ENCODE measurements around the gene ACER2. TPM values are rescaled to one million over a fixed set of nuclear protein-coding genes. Genes with fewer than 3 reads are reported as not detected.

Gene ACER2
- total and polyA plus RNA-seq, 10 of the 15 experiments (the other 5 are each of a cell fraction or from before 2014, with no cell fraction given): 0.07 to 3.1 (median 2.2) TPM

DNA sequence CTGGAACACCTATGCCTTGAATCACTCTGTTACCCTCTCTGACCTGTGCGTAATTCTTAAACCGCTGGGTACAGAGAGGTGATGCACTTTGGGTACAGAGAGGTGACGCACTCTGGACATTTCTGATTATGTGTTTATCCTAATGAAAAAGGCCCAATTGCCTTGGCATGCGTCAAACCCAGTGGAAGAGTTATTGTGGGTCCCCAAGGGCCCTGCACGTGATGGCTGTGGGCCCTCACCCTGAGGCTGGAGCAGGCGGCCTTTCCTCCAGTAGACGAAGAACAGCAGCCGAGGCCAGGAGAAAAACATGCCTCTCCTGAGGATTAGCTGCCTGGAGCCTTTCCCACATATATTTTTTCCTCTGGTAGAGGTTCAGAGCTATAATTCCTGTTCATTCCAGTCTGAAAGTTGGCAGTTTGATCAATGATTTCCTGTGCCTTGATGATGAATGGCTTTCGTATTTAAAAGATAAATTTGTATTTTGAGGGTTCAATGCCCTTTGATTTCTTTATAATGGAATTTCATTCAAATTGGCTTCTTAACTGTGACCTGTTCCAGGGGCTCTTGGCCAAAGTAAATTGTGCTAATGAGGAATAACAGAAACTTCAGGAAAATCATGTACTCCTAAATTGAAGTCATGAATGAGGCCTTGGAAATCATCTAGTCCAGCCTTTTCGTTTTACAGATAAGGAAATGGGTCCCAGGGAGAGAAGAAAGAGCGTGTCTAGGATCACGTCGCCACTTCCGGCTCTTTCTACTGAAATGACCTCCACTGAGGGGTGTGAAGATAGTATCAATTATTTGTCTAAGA, 22.8 kb downstream of the ACER2 start (continued):
- TF ChIP-seq TARDBP (IDR thresholded peaks at IDR 0.05; ENCODE audit: borderline replicate concordance) (no peak), NFIC (IDR thresholded peaks at IDR 0.05; ENCODE audit: low read depth, low read length) (no peak), YY1 (IDR thresholded peaks at IDR 0.05; ENCODE audit: low read depth, low read length) (no peak), POLR2A (IDR thresholded peaks at IDR 0.05; ENCODE audit: low read depth, low read length) (no peak), NR2C1 (IDR thresholded peaks at IDR 0.05) (no peak), EP300 (IDR thresholded peaks at IDR 0.05; ENCODE audit: borderline replicate concordance in 1 of 2, control insufficient read depth in 1 of 2, low read depth in 2 of 2, low read length in 2 of 2) (no peak), STAT1 (conservative IDR thresholded peaks at IDR 0.05) (no peak), SIN3A (IDR thresholded peaks at IDR 0.05; ENCODE audit: low read depth, low read length) (no peak)
- TF ChIP-seq, protein P1, sequence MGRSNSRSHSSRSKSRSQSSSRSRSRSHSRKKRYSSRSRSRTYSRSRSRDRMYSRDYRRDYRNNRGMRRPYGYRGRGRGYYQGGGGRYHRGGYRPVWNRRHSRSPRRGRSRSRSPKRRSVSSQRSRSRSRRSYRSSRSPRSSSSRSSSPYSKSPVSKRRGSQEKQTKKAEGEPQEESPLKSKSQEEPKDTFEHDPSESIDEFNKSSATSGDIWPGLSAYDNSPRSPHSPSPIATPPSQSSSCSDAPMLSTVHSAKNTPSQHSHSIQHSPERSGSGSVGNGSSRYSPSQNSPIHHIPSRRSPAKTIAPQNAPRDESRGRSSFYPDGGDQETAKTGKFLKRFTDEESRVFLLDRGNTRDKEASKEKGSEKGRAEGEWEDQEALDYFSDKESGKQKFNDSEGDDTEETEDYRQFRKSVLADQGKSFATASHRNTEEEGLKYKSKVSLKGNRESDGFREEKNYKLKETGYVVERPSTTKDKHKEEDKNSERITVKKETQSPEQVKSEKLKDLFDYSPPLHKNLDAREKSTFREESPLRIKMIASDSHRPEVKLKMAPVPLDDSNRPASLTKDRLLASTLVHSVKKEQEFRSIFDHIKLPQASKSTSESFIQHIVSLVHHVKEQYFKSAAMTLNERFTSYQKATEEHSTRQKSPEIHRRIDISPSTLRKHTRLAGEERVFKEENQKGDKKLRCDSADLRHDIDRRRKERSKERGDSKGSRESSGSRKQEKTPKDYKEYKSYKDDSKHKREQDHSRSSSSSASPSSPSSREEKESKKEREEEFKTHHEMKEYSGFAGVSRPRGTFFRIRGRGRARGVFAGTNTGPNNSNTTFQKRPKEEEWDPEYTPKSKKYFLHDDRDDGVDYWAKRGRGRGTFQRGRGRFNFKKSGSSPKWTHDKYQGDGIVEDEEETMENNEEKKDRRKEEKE (IDR thresholded peaks at IDR 0.05): no peak

DNA sequence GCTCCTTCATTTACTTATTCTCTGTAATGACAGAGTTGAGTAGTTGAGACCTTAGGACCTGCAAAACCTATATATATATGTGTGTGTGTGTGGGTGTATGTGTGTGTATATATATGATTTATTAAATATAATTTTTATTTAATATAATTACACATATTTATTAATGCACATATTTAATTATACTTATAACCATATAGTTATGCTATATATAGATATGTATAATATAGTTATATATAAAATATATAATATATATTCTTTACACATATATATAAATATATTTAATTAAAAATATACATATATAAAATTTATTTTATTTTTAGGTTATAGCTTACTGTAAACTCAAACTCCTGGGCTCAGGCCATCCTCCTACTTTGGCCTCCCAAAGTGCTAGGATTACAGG, 23.7 kb downstream of the ACER2 start:
- ATAC-seq (no peak), DNase-seq (ENCODE audit: low read depth, low spot score) (no peak), FAIRE-seq (no peak)
- Histone ChIP-seq H3K4me2 (ENCODE audit: control insufficient read depth, insufficient read depth) (no peak overlapping the region), H2AFZ (ENCODE audit: control insufficient read depth, low read depth, low read length) (no peak overlapping the region), H3K4me3 (no peak overlapping the region), H3K9ac (ENCODE audit: control insufficient read depth, insufficient read depth, low read length) (no peak overlapping the region), H3K4me1 (ENCODE audit: control insufficient read depth, insufficient read depth, low read length) (no peaks in the 10 kb centered on the region), H3K9me3 (replicated peaks; ENCODE audit: control insufficient read depth, insufficient read depth, low read length) (no peaks in the 10 kb centered on the region), H3K27ac (ENCODE audit: control insufficient read depth, insufficient read depth) (no peak overlapping the region), H3K79me2 (ENCODE audit: control insufficient read depth, insufficient read depth, low read length) (no peaks in the 10 kb centered on the region), H3K36me3 (ENCODE audit: control insufficient read depth in 2 of 2, insufficient read depth in 2 of 2, low read length in 1 of 2) (no peaks in the 10 kb centered on the region; a peak in 1 of 4 replicates), H3K27me3 (replicated peaks in 1 of 2; ENCODE audit: control insufficient read depth in 2 of 2, insufficient read depth in 2 of 2, low read length in 1 of 2) (no peaks in the 10 kb centered on the region), H4K20me1 (ENCODE audit: control insufficient read depth, insufficient read depth) (no peaks in the 10 kb centered on the region)
- intact Hi-C loops (cut with micrococcal nuclease; ENCODE audit: unreplicated experiment): no loop called here
- RAD21 ChIA-PET (ENCODE audit: unreplicated experiment): no interaction called here
- CTCF ChIA-PET: no interaction called here
- SMC1A ChIA-PET (ENCODE audit: uncharacterized antibody, unreplicated experiment): no interaction called here
- BruUV-seq (replicated peaks): no TSS peak
- POLR2A ChIA-PET: interaction anchor here (0.7 kb wide), 1 partner anchor 17 kb away, joined by 5 read pairs; no protein-coding TSS in a partner anchor
- in situ Hi-C loops (cut with MboI): no loop called here
- TF ChIP-seq, protein P2, sequence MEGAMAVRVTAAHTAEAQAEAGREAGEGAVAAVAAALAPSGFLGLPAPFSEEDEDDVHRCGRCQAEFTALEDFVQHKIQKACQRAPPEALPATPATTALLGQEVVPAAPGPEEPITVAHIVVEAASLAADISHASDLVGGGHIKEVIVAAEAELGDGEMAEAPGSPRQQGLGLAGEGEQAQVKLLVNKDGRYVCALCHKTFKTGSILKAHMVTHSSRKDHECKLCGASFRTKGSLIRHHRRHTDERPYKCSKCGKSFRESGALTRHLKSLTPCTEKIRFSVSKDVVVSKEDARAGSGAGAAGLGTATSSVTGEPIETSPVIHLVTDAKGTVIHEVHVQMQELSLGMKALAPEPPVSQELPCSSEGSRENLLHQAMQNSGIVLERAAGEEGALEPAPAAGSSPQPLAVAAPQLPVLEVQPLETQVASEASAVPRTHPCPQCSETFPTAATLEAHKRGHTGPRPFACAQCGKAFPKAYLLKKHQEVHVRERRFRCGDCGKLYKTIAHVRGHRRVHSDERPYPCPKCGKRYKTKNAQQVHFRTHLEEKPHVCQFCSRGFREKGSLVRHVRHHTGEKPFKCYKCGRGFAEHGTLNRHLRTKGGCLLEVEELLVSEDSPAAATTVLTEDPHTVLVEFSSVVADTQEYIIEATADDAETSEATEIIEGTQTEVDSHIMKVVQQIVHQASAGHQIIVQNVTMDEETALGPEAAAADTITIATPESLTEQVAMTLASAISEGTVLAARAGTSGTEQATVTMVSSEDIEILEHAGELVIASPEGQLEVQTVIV (IDR thresholded peaks at IDR 0.05; ENCODE audit: borderline replicate concordance, partially characterized antibody): no peak
- TF ChIP-seq MTA2 (IDR thresholded peaks at IDR 0.05; ENCODE audit: low read depth): no peak
- no peak for TF ChIP-seq PAX8 (IDR thresholded peaks at IDR 0.05)
- no peak for TF ChIP-seq SMC3 (IDR thresholded peaks at IDR 0.05; ENCODE audit: borderline replicate concordance, low read length)
- TF ChIP-seq, protein P3, sequence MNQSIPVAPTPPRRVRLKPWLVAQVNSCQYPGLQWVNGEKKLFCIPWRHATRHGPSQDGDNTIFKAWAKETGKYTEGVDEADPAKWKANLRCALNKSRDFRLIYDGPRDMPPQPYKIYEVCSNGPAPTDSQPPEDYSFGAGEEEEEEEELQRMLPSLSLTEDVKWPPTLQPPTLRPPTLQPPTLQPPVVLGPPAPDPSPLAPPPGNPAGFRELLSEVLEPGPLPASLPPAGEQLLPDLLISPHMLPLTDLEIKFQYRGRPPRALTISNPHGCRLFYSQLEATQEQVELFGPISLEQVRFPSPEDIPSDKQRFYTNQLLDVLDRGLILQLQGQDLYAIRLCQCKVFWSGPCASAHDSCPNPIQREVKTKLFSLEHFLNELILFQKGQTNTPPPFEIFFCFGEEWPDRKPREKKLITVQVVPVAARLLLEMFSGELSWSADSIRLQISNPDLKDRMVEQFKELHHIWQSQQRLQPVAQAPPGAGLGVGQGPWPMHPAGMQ (IDR thresholded peaks at IDR 0.05; ENCODE audit: borderline replicate concordance): no peak
- TF ChIP-seq, protein P4, sequence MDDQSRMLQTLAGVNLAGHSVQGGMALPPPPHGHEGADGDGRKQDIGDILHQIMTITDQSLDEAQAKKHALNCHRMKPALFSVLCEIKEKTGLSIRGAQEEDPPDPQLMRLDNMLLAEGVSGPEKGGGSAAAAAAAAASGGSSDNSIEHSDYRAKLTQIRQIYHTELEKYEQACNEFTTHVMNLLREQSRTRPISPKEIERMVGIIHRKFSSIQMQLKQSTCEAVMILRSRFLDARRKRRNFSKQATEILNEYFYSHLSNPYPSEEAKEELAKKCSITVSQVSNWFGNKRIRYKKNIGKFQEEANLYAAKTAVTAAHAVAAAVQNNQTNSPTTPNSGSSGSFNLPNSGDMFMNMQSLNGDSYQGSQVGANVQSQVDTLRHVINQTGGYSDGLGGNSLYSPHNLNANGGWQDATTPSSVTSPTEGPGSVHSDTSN (IDR thresholded peaks at IDR 0.05; ENCODE audit: insufficient replicate concordance, low read depth, low read length): no peak
- no peak for TF ChIP-seq SRF (IDR thresholded peaks at IDR 0.05; ENCODE audit: low read depth in 2 of 2, low read length in 2 of 2)

Measured in GM12878 (cell line).